Endothelial cell (in vitro differentiated cells): Measurements from ENCODE around the gene NRXN2. TPM values are rescaled to one million over a fixed set of nuclear protein-coding genes. Genes with fewer than 3 reads are reported as not detected.

Experiments
- DNase-seq: peaks from one replicate; pipeline ENCODE4 v3.0.0; 2021; ENCODE audit warnings: low spot score
- H3K27ac Mint-ChIP-seq: one replicate; pipeline ENCODE4 v1.8.0; 2021; ENCODE audit warnings: mixed read lengths, inconsistent platforms; ENCODE audit not compliant: unreplicated experiment
- H3K27me3 Mint-ChIP-seq: one replicate; pipeline ENCODE4 v1.8.0; 2021; ENCODE audit warnings: mild to moderate bottlenecking, moderate library complexity, mixed read lengths, inconsistent platforms; ENCODE audit not compliant: unreplicated experiment
- H3K36me3 Mint-ChIP-seq: one replicate; pipeline ENCODE4 v1.8.0; 2021; ENCODE audit warnings: mild to moderate bottlenecking, low read depth, mixed read lengths, inconsistent platforms; ENCODE audit not compliant: unreplicated experiment
- H3K4me1 Mint-ChIP-seq: one replicate; pipeline ENCODE4 v1.8.0; 2021; ENCODE audit warnings: mild to moderate bottlenecking, mixed read lengths, inconsistent platforms; ENCODE audit not compliant: unreplicated experiment
- H3K4me3 Mint-ChIP-seq: one replicate; pipeline ENCODE4 v1.8.0; 2021; ENCODE audit warnings: mild to moderate bottlenecking, mixed read lengths, inconsistent platforms; ENCODE audit not compliant: unreplicated experiment
- H3K9me3 Mint-ChIP-seq: one replicate; pipeline ENCODE4 v1.8.0; 2021; ENCODE audit warnings: mixed read lengths, inconsistent platforms; ENCODE audit not compliant: unreplicated experiment
- CTCF ChIP-seq: fragments of 200-600 bp; sonication (generic); IDR thresholded peaks from one replicate; pipeline ENCODE4 v1.5.0; 2021; ENCODE audit warnings: antibody characterized with exemption; ENCODE audit not compliant: unreplicated experiment
- total RNA-seq: library from RNA; stranded (reverse); fragmentation: NEBNext Ultra II Directional; extraction: Animal tissue kit (Norgen Biotek cat#: 25700); gene quantifications from one replicate; pipeline ENCODE4 v1.2.1, GENCODE V29; 2021; ENCODE audit not compliant: unreplicated experiment

The NRXN2 gene
- total RNA-seq, 1 donor from 2014 or later, result 11.5 TPM

DNA sequence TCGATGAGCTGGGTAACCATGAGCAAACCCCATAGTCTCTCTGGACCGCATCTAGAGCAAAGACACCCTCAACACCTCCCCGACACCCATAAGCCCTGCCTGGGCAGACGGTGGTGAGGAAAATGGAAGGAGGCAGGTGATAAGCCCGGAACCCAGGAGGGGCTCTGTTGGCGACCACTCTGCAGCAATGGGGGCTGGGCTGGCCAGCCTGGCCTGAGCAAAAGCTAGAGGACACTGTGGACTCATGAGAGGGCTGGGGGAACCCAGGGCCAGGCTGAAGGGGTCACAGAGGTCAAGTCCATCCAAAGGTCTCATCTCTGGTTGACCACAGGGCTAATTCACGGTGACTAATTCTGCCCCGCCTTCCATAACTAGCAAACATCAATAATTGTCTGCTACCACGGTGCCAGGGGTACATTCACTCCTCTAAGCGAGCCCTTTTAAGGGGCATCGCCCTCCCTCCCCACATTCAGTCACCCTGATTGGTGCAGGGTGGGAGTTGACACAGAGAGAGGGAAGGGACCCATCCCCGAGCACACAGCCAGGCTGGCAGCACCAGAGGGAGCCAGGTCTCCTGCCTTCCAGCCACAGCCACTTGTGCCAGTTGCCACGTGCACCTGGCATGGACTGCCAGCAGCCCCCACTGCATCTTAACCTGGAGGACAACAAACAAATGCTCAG lies 32.8 kb upstream of the NRXN2 start:
- DNase-seq, result no peak
- TF ChIP-seq CTCF, result no peak
- no peaks in the 10 kb centered on the region for H3K36me3 Mint-ChIP-seq
- peaks cover 8% of the 10 kb centered on the region for H3K4me1 Mint-ChIP-seq
- H3K4me3 Mint-ChIP-seq, result no peak overlapping the region
- no peak overlapping the region for H3K27ac Mint-ChIP-seq
- H3K27me3 Mint-ChIP-seq, result peaks cover 9% of the 10 kb centered on the region
- H3K9me3 Mint-ChIP-seq, result no peaks in the 10 kb centered on the region

DNA sequence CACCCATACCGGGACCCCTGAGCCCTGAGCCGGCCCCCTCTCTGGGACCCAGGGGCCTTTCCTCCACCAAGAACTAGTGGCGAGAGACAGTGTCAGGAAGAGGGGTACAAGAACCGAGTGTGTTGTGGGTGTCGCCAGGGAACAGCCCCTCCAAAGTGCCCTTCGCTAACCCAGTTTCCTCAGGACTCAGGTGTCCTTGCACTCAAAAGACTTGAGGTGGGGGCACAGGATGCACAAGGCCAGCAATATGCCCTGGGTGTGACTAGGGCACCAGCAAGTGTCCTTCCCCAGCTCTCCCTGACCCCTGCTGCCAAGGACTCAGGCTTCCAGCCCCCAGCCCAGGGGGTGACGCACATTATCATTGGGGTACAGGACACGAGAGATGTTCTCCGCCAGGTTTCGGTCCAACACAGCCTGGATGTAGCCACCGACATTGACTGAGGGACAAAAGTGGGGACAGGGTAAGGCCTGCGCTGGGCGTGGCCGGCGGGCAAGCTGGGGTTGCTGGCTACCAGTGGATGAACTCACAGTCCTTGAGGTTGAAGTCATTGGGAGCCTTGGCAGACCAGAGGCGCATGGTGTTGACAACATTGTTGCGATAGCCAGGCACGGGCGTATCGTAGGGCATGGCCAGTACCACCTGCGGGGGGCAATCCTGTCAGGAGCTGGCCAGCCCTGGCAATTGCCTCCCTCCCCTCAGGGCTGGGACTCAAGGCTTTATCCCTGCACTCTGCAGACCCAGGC lies 32.1 kb upstream of the NRXN2 start:
- Mint-ChIP-seq H3K27ac (no peak overlapping the region), H3K27me3 (peaks cover 10% of the 10 kb centered on the region), H3K9me3 (no peaks in the 10 kb centered on the region), H3K4me1 (peaks cover 6% of the 10 kb centered on the region), H3K4me3 (no peak overlapping the region), H3K36me3 (no peaks in the 10 kb centered on the region)
- no peak for TF ChIP-seq CTCF
- DNase-seq, result no peak

DNA sequence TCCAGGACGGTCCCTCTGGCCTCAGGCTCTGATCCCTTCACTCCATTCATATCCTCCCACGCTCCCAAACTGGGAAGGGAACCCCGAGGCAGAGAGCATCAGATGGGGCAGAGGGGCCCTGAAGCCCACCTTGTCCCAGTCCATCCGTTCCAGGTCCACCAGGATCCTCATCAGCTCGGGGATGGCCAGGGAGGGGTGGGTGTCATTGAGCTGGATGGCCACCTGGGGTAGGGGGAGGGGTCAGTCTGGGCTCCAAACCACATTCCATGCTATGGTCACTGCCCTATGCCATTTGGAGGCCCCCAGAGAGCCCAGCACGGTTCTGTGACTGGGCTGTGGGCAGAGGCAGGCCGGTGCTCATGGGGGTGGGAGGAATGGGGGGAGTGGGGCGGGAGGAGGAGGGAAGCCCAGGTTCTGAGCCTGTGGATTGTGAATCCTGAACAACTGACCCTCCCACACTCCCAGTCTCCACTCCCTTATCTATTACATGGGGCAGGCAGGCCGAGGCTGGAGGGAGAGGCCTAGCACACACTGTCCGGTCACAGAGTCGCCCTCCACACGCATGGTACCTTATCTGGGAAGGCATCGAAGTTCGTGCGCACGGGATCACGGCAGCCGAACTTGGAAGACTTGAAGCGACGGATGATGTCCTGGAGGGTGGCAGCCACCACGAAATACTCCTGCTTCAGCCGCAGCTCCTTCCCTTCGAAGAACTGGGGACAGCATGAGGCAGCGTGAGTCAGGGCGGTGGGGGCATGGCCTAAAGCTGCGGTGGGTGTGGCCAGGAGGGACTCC lies 31.3 kb upstream of the NRXN2 start:
- Mint-ChIP-seq H3K36me3 (no peaks in the 10 kb centered on the region), H3K4me1 (no peaks in the 10 kb centered on the region)
- no peak for DNase-seq

DNA sequence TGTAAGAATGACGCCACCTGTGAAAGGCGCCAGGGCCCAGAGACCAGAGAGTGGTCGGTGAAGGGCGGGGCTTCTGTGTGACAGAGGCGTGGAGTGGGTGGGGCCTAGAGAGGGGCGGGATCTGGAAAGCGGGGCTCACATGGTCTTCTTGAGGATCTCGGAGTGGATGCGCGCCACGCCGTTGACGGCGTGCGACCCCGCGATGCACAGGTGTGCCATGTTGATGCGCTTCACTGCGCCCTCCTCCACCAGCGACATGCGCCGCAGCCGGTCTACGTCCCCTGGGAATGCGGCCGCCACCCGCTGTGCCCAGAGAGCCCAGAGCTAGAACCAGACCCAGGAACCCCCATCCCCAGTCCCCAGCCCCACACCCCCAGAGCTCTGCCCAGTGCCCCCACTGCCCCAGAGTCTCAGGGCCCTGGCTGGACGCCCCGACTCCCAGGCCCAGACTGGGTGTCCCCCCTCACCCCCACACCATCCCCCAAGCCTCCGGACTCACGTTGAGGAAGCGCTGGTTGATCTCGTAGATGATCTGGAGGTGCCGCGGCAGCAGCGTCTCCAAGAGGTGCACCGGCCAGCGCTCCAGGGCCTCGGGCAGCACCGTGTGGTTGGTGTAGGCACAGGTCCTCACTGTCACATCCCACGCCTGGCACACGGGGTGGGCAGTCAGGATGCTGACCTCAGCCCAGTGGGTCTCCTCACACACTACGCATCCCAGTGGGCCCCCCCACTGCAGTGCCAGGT lies 30.6 kb upstream of the NRXN2 start:
- DNase-seq, result no peak
- Mint-ChIP-seq H3K36me3 (no peaks in the 10 kb centered on the region), H3K27ac (no peak overlapping the region), H3K4me3 (no peak overlapping the region), H3K9me3 (no peaks in the 10 kb centered on the region), H3K27me3 (peaks cover 6% of the 10 kb centered on the region), H3K4me1 (no peaks in the 10 kb centered on the region)
- TF ChIP-seq CTCF, result no peak

More for the DNA sequence above, 31.3 kb upstream of the NRXN2 start:
- Mint-ChIP-seq H3K9me3 (no peaks in the 10 kb centered on the region), H3K4me3 (no peak overlapping the region), H3K27me3 (peaks cover 6% of the 10 kb centered on the region), H3K27ac (no peak overlapping the region)
- no peak for TF ChIP-seq CTCF
